ENCODE results near the gene SAMD9L. TPM values are rescaled to one million over a fixed set of nuclear protein-coding genes. Genes with fewer than 3 reads are reported as not detected.

SAMD9L gene
- total and polyA plus RNA-seq, 9 donors, result 4.8 to 11.8 (median 5.5) TPM

Other genes with a start within 250 kb of the SAMD9L start
- 6.1 TPM for gene SAMD9, start 30.4 kb downstream of the SAMD9L start, total RNA-seq
- 1 to 10 TPM; 1.9 to 4.0 (median 3.1) TPM for gene SAMD9, start 30.4 kb downstream of the SAMD9L start, polyA plus RNA-seq (ENCODE audit: insufficient read depth in 1 of 8, insufficient read length in 8 of 8, low replicate concordance in 1 of 8)
- gene HEPACAM2, start 78.1 kb upstream of the SAMD9L start, total RNA-seq, result 0.04 TPM
- 1 to 10 TPM in 1 of 8 donors, under 1 TPM in 3, not detected in 4; 0.07 to 2.4 (median 0.40) TPM for gene HEPACAM2, start 78.1 kb upstream of the SAMD9L start, polyA plus RNA-seq (ENCODE audit: insufficient read depth in 1 of 8, insufficient read length in 8 of 8, low replicate concordance in 1 of 8)
- gene VPS50, start 84.0 kb upstream of the SAMD9L start, total RNA-seq, result 25.5 TPM
- gene VPS50, start 84.0 kb upstream of the SAMD9L start, polyA plus RNA-seq (ENCODE audit: insufficient read depth in 1 of 8, insufficient read length in 8 of 8, low replicate concordance in 1 of 8), result 10 to 100 TPM; 12.7 to 20.7 (median 17.1) TPM